Adrenal gland (tissue), 12 donors: ENCODE measurements around the gene CES4A. TPM values are rescaled to one million over a fixed set of nuclear protein-coding genes. Genes with fewer than 3 reads are reported as not detected.

Experiments
- DNase-seq, 7 donors: peaks; one replicate each; pipeline ENCODE4 v3.0.0-alpha.2; 2019 to 2020
- H3K27ac ChIP-seq, 5 donors: fragments of 200-600 bp; sonication (generic) in 4 of 5; 1 replicate in 3 of 5; 2 replicates in 2 of 5; pipeline versions ENCODE4 v1.5.1 to v1.8.0; 2016 to 2020; ENCODE audit warnings: mild to moderate bottlenecking in 1 of 5
- H3K27me3 ChIP-seq: fragments of 200-600 bp; 2 replicates; pipeline ENCODE4 v1.8.0; 2021
- H3K36me3 ChIP-seq, 2 donors: fragments of 200-600 bp; replicated peaks in 1 of 2; 1 replicate in 1 of 2; 2 replicates in 1 of 2; pipeline versions ENCODE4 v1.5.1 to v1.8.0; 2018 to 2022
- H3K4me1 ChIP-seq, 2 donors: fragments of 200-600 bp; replicated peaks in 1 of 2; 1 replicate in 1 of 2; 2 replicates in 1 of 2; pipeline versions ENCODE4 v1.5.1 to v1.8.0; 2018 to 2021
- H3K4me3 ChIP-seq, 4 donors: fragments of 200-600 bp; sonication (generic) in 3 of 4; one replicate each; pipeline ENCODE4 v1.5.1; 2016 to 2018
- H3K9me3 ChIP-seq, 3 donors: fragments of 200-600 bp; sonication (generic) in 1 of 3; replicated peaks in 1 of 3; 1 replicate in 2 of 3; 2 replicates in 1 of 3; pipeline versions ENCODE4 v1.5.1 to v1.8.0; 2016 to 2021
- CTCF ChIP-seq, 6 experiments: fragments of 450-650 bp in 4 of 6; fragments of 200-600 bp in 2 of 6; sonication (generic) in 1 of 6; IDR thresholded peaks; 1 replicate in 5 of 6; 2 replicates in 1 of 6; pipeline versions ENCODE4 v1.5.1 to v1.8.0; 2016 to 2021; ENCODE audit warnings: antibody characterized with exemption in 6 of 6, mild to moderate bottlenecking in 2 of 6, moderate library complexity in 1 of 6
- POLR2A ChIP-seq, 2 donors: fragments of 450-650 bp; IDR thresholded peaks; one replicate each; pipeline ENCODE4 v1.6.1; 2017; ENCODE audit warnings: antibody characterized with exemption in 2 of 2, mild to moderate bottlenecking in 2 of 2, moderate library complexity in 1 of 2
- WGBS, 4 donors: extraction: QIAGEN DNeasy Blood & Tissue Kit in 2 of 4; methylation state at CpG; one replicate each; pipeline versions ENCODE4 v1.1.5 to v1.1.7; 2013 to 2017; 5-methylcytosine and 5-hydroxymethylcytosine counted together
- intact Hi-C, 2 donors: fragments of 100-400 bp; cut with DNase I; formaldehyde crosslinking; loops; one replicate each; pipeline versions ENCODE4 v1.14.1 to v1.15.0; 2022 to 2023
- polyA plus RNA-seq, 3 donors: library from polyadenylated mRNA; stranded (reverse); fragments of 200-250 nt in 2 of 3; fragments of 350-450 nt in 1 of 3; fragmentation: Illumina TruSeq in 1 of 3; extraction: RNeasy Lipid Tissue Mini Kit (QIAGEN cat#74804) in 1 of 3; gene quantifications; one replicate each; pipeline ENCODE4 v1.2.3, GENCODE V29; 2013 to 2014
- total RNA-seq, 9 donors: library from RNA; depleted of rRNA in 4 of 9; stranded (reverse); fragments of >200 nt in 4 of 9; fragments of 120-200 nt in 1 of 9; fragmentation: NEBNext Ultra II Directional in 1 of 9; extraction: Animal tissue kit (Norgen Biotek cat#: 25700) in 1 of 9; gene quantifications; one replicate each; pipeline versions ENCODE4 v1.1.0 to v1.2.4, GENCODE V29; 2013 to 2023
- donor health status: healthy with polysubstance abuse.
- donor health status: Bipolar disorder and iron deficiency.
- donor health status: DM: yes; HTN: yes; CAD: no.
- donor health status: DM: no; HTN: no; CAD: no.
- donor health status: DM: no; HTN: no; CAD: no.
- donor health status: DM: yes; HTN: yes; CAD: no.

CES4A gene
- total and polyA plus RNA-seq, 12 donors = 4.4 to 127 (median 15.9) TPM

- intact Hi-C loops = no loop called here
- TF ChIP-seq CTCF (IDR thresholded peaks at IDR 0.05) (no peak), POLR2A (IDR thresholded peaks at IDR 0.05) (no peak)
- Histone ChIP-seq H3K27ac (no peak overlapping the region), H3K36me3 (no peaks in the 10 kb centered on the region), H3K4me3 (no peak overlapping the region), H3K9me3 (no peaks in the 10 kb centered on the region), H3K4me1 (peaks cover 5% of the 10 kb centered on the region in 2 donors), H3K27me3 (no peaks in the 10 kb centered on the region)
- DNase-seq = no peak
- 55 to 74% (median 60%) methylated on average over 5 to 6 of the region's 6 CpGs for WGBS, 4 donors
Observed at GRCh38 chr16:66949472-66949871, 38.9 kb upstream of the CES4A start.

- DNase-seq = no peak
- TF ChIP-seq CTCF (IDR thresholded peaks at IDR 0.05) (no peak), POLR2A (IDR thresholded peaks at IDR 0.05) (no peak)
- no peaks in the 10 kb centered on the region for H3K9me3 ChIP-seq
- no peak overlapping the region for H3K4me3 ChIP-seq
- H3K27me3 ChIP-seq = no peaks in the 10 kb centered on the region
- H3K27ac ChIP-seq = no peak overlapping the region
- H3K36me3 ChIP-seq = no peaks in the 10 kb centered on the region
- H3K4me1 ChIP-seq = peaks cover 5% of the 10 kb centered on the region in 2 donors
- WGBS, 4 donors = 76 to 85% (median 82%) methylated on average over 2 of the region's 2 CpGs
- intact Hi-C loops = no loop called here
Observed at GRCh38 chr16:66950437-66950836, 38.0 kb upstream of the CES4A start.

GRCh38 chr16:66950971-66951790, 37.2 kb upstream of the CES4A start:
- DNase-seq = no peak
- intact Hi-C loops = no loop called here
- Histone ChIP-seq H3K4me3 (no peak overlapping the region), H3K27ac (no peak overlapping the region), H3K9me3 (no peaks in the 10 kb centered on the region), H3K27me3 (no peaks in the 10 kb centered on the region), H3K36me3 (no peaks in the 10 kb centered on the region), H3K4me1 (peaks cover 5% of the 10 kb centered on the region in 2 donors)
- TF ChIP-seq POLR2A (IDR thresholded peaks at IDR 0.05) (no peak), CTCF (IDR thresholded peaks at IDR 0.05) (no peak)
- WGBS, 4 donors = 80 to 87% (median 83%) methylated on average over 4 of the region's 4 CpGs

GRCh38 chr16:66952430-66953110, 35.8 kb upstream of the CES4A start:
- no peaks in the 10 kb centered on the region for H3K27me3 ChIP-seq
- WGBS, 4 donors = 75 to 88% (median 82%) methylated on average over 7 of the region's 7 CpGs
- DNase-seq = no peak

More at GRCh38 chr16:66952430-66953110, 35.8 kb upstream of the CES4A start:
- Histone ChIP-seq H3K9me3 (no peaks in the 10 kb centered on the region), H3K4me1 (peaks cover 1 to 2% of the 10 kb centered on the region in 2 donors), H3K27ac (no peak overlapping the region), H3K36me3 (no peaks in the 10 kb centered on the region), H3K4me3 (no peak overlapping the region)
- no peak for TF ChIP-seq CTCF (IDR thresholded peaks at IDR 0.05)
- no peak for TF ChIP-seq POLR2A (IDR thresholded peaks at IDR 0.05)
- intact Hi-C loops = no loop called here
